ACC112 (cell line): ENCODE measurements around the gene ATP5MG.

ENCODE experiments used
- H2AFZ ChIP-seq: fragments of 200-600 bp; sonication (generic); one replicate; pipeline ENCODE4 v1.6.0; 2017; ENCODE audit warnings: antibody characterized with exemption, low read length; ENCODE audit not compliant: unreplicated experiment
- H3K27ac ChIP-seq: fragments of 200-600 bp; sonication (generic); 2 replicates; pipeline ENCODE4 v1.5.1; 2014; ENCODE audit warnings: low read depth, mild to moderate bottlenecking, antibody characterized with exemption, low read length, moderate library complexity
- H3K27me3 ChIP-seq: fragments of 200-600 bp; sonication (generic); 2 replicates; pipeline ENCODE4 v1.6.1; 2014; ENCODE audit warnings: mild to moderate bottlenecking, antibody characterized with exemption, low read length, moderate library complexity, mixed read lengths; ENCODE audit not compliant: insufficient read depth
- H3K36me3 ChIP-seq: fragments of 200-600 bp; sonication (generic); 2 replicates; pipeline ENCODE4 v1.6.1; 2016; ENCODE audit warnings: mild to moderate bottlenecking, antibody characterized with exemption, low read length, moderate library complexity, mixed read lengths; ENCODE audit not compliant: insufficient read depth
- H3K4me1 ChIP-seq: fragments of 200-600 bp; sonication (generic); one replicate; pipeline ENCODE4 v1.6.1; 2016; ENCODE audit warnings: low read length, mixed read lengths; ENCODE audit not compliant: insufficient read depth, unreplicated experiment, control insufficient read depth
- H3K4me3 ChIP-seq: fragments of 200-600 bp; sonication (generic); 2 replicates; pipeline ENCODE4 v1.5.1; 2014; ENCODE audit warnings: mild to moderate bottlenecking, low read depth, low read length
- H3K79me2 ChIP-seq: fragments of 200-600 bp; sonication (generic); one replicate; pipeline ENCODE4 v1.6.0; 2016; ENCODE audit warnings: low read length; ENCODE audit not compliant: control insufficient read depth, unreplicated experiment, insufficient read depth

The ATP5MG gene

DNA sequence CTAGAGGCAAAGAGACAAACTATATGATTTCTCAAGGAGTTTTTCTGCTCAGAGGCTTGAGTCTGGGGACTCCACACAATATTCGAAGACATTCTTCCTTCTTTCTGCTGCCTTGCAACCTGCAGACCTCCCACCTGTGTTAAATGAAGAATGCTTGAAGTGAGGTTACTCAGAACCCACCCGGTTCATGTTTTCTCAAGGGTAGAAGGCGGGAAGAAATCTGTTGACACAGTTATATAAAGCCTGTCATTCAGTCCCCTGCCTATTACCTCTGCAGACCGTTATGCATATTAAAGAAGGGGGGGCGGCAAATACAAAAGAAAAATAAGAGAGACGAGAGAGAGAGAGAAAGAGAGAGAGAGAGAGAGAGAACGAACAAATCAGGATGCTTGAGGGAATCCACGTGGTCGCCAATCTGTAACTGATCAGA lies 32.7 kb downstream of the ATP5MG start:
- H3K4me3 ChIP-seq = peak overlapping the region; percentile 78
- peaks cover 4% of the 10 kb centered on the region for H3K4me1 ChIP-seq
- H3K79me2 ChIP-seq = peaks cover 27% of the 10 kb centered on the region
- no peaks in the 10 kb centered on the region for H3K27me3 ChIP-seq
- no peaks in the 10 kb centered on the region for H3K36me3 ChIP-seq
- no peak overlapping the region for H3K27ac ChIP-seq
- no peak overlapping the region for H2AFZ ChIP-seq

GRCh38 chr11:118434553-118435289 lies 33.3 kb downstream of the ATP5MG start:
- peak overlapping the region; percentile 89 for H2AFZ ChIP-seq
- no peaks in the 10 kb centered on the region for H3K27me3 ChIP-seq
- H3K27ac ChIP-seq = no peak overlapping the region
- H3K79me2 ChIP-seq = peaks cover 33% of the 10 kb centered on the region
- peak overlapping the region; percentile 78 for H3K4me3 ChIP-seq
- H3K36me3 ChIP-seq = no peaks in the 10 kb centered on the region
- H3K4me1 ChIP-seq = peaks cover 10% of the 10 kb centered on the region

GRCh38 chr11:118435290-118435892 lies 34.0 kb downstream of the ATP5MG start:
- peak overlapping the region; percentile 78 for H3K4me3 ChIP-seq
- peaks cover 39% of the 10 kb centered on the region for H3K79me2 ChIP-seq
- H2AFZ ChIP-seq = peak overlapping the region; percentile 89
- no peaks in the 10 kb centered on the region for H3K27me3 ChIP-seq
- H3K36me3 ChIP-seq = peaks cover 4% of the 10 kb centered on the region; the same call in 1 of the 2 replicates
- H3K27ac ChIP-seq = no peak overlapping the region
- peaks cover 17% of the 10 kb centered on the region for H3K4me1 ChIP-seq

DNA sequence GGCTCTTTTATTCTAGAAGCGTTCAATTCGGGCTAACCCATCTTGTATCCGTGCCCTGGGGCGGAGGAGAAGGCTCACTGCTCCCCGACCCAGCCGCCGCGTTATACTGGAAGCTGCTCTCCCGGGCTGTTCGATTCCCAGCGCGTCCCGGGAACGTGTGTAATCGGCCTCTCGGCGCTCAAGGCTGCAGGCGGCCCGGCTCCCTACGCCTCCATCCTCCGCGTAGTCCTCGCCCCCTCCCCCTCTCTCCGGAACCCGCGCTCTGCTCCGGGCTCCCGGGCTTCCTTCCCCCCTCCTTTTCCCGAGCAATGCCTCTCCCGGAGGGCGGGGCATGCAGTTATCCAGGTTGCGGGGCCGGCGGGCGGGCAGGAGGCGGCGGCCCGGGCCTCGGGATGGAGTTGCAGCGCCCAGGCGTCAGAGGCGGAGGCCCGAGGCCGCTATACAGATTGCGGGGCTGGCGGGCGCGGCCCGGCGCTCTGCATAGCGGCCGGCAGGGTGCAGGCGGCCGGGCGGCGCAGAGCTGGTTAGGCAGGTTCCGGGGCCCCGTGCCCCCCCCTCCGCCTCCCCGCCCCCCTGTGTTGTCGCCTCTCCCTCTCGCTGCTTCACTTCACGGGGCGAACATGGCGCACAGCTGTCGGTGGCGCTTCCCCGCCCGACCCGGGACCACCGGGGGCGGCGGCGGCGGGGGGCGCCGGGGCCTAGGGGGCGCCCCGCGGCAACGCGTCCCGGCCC lies 34.7 kb downstream of the ATP5MG start, which contains the start of gene KMT2A:
TSS of gene KMT2A (plus strand) at position 600 of the 732 bp plus-strand sequence. CDS start at position 621, 21 bp downstream.
- H3K4me1 ChIP-seq = peaks cover 21% of the 10 kb centered on the region
- H3K79me2 ChIP-seq = peaks cover 46% of the 10 kb centered on the region
- peak within 1 kb of the TSS; percentile 60; the same call in 1 of the 2 replicates for H3K27ac ChIP-seq
- peak within 1 kb of the TSS; percentile 89 for H2AFZ ChIP-seq
- H3K4me3 ChIP-seq = peak within 1 kb of the TSS; percentile 92
- H3K27me3 ChIP-seq = no peaks in the 10 kb centered on the region
- H3K36me3 ChIP-seq = peaks cover 8% of the 10 kb centered on the region; the same call in 1 of the 2 replicates

- Histone ChIP-seq H2AFZ (peak overlapping the region; percentile 58), H3K27me3 (no peaks in the 10 kb centered on the region), H3K4me3 (peak overlapping the region; percentile 92), H3K79me2 (peaks cover 53% of the 10 kb centered on the region), H3K36me3 (peaks cover 8% of the 10 kb centered on the region; the same call in 1 of the 2 replicates), H3K27ac (peak overlapping the region; percentile 60; the same call in 1 of the 2 replicates), H3K4me1 (peaks cover 26% of the 10 kb centered on the region)
Observed at GRCh38 chr11:118436639-118437207, 35.3 kb downstream of the ATP5MG start.

- no peaks in the 10 kb centered on the region for H3K27me3 ChIP-seq
- H3K27ac ChIP-seq = peak overlapping the region; percentile 60
- peaks cover 8% of the 10 kb centered on the region; the same call in 1 of the 2 replicates for H3K36me3 ChIP-seq
- H2AFZ ChIP-seq = peak overlapping the region; percentile 2
- H3K4me1 ChIP-seq = peaks cover 33% of the 10 kb centered on the region
- peaks cover 60% of the 10 kb centered on the region for H3K79me2 ChIP-seq
- H3K4me3 ChIP-seq = peak overlapping the region; percentile 92
Observed at GRCh38 chr11:118437208-118438125, 36.1 kb downstream of the ATP5MG start.

DNA sequence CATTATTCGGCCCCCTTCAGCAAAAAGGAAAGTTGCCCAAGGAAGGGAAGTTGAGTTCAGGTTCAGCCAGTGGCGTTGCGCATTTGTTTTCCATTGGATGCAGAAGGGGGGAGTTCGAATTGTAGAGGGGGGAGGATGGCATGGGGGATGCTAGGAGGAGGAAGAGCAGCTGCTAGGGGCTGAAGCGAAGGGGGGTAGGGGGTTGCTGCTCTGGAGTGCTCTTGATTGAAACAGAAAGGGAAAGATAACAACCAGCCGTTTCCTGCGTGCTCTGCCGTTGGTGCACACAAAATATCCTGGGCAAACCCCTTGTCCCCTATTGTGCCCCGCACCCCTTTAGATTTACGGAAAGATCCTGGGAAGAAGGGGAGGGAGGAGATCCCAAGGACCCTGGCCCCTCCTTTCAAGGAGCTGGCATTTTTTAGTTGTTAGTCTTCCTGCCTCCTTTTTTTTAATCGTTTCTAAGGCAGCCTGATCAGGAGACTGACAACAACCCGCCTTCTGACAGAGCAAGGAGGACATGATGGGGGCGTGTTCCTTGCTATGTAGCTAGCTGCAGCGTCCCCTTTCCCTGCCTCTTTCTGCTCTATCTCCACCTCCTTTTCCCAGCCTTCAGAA lies 37.0 kb downstream of the ATP5MG start:
- H3K27me3 ChIP-seq = no peaks in the 10 kb centered on the region
- peak overlapping the region; percentile 92 for H3K4me3 ChIP-seq
- peaks cover 33% of the 10 kb centered on the region for H3K4me1 ChIP-seq
- H3K79me2 ChIP-seq = peaks cover 70% of the 10 kb centered on the region
- peak overlapping the region; percentile 2 for H2AFZ ChIP-seq
- peak overlapping the region; percentile 60 for H3K27ac ChIP-seq
- peaks cover 8% of the 10 kb centered on the region; the same call in 1 of the 2 replicates for H3K36me3 ChIP-seq

DNA sequence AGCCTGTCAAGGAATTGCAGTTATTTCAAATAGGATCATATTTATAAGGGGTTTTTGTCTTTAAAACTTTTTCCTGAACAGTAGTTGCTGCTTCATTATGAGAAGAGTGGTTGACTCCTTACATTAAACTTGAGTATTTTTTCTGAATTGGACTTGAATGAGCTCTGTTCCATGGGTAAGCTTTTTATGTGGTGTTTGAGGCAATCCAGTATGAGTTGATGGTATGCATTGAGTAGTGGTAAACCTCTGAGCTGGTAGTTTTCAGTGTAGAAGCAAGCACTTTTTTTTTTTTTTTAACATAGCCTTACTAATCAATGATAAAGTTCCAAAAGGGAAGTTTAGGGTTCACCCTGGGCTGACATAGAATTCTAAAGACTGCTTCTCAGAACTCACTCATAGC lies 38.2 kb downstream of the ATP5MG start:
- Histone ChIP-seq H3K27ac (no peak overlapping the region), H3K4me1 (peaks cover 33% of the 10 kb centered on the region), H2AFZ (no peak overlapping the region), H3K36me3 (peaks cover 8% of the 10 kb centered on the region; the same call in 1 of the 2 replicates), H3K27me3 (no peaks in the 10 kb centered on the region), H3K79me2 (peaks cover 82% of the 10 kb centered on the region), H3K4me3 (0 out of 2 replicates have a peak overlapping the region, but pooled peaks have one; percentile 5)

GRCh38 chr11:118441770-118442275 lies 40.4 kb downstream of the ATP5MG start:
- H2AFZ ChIP-seq = no peak overlapping the region
- H3K4me3 ChIP-seq = no peak overlapping the region
- no peak overlapping the region for H3K27ac ChIP-seq
- peaks cover 9% of the 10 kb centered on the region; the same call in 1 of the 2 replicates for H3K36me3 ChIP-seq
- no peaks in the 10 kb centered on the region for H3K27me3 ChIP-seq
- peaks cover 97% of the 10 kb centered on the region for H3K79me2 ChIP-seq
- peaks cover 33% of the 10 kb centered on the region for H3K4me1 ChIP-seq
